ENCODE data around the gene DYNLT2B.
"Not testable (repeated sequence)": the region's sequence is repeated elsewhere in the genome, so short reads cannot be mapped to it uniquely, and the experiment has no call there.

The DYNLT2B gene

GRCh38 chr3:196317687-196318467, at the start of gene DYNLT2B:
TSS of gene DYNLT2B (minus strand) at chr3:196318240. CDS start at chr3:196318152, 88 bp downstream.
- DNase-seq, result peak; percentile 1 to 91 (median 83)

- DNase-seq, result no peak
Measured at GRCh38 chr3:196365736-196366135, 47.7 kb upstream of the DYNLT2B start.

- DNase-seq, result no peak
Measured at GRCh38 chr3:196360586-196360985, 42.5 kb upstream of the DYNLT2B start.

- not testable (repeated sequence) for DNase-seq
Measured at GRCh38 chr3:196358540-196358939, 40.5 kb upstream of the DYNLT2B start.

GRCh38 chr3:196357905-196358304, 39.9 kb upstream of the DYNLT2B start:
- DNase-seq, result no peak

GRCh38 chr3:196356556-196356955, 38.5 kb upstream of the DYNLT2B start:
- no peak for DNase-seq

GRCh38 chr3:196355668-196356067, 37.6 kb upstream of the DYNLT2B start:
- DNase-seq, result no peak

GRCh38 chr3:196354132-196354531, 36.1 kb upstream of the DYNLT2B start:
- DNase-seq, result no peak

- no peak for DNase-seq
Measured at GRCh38 chr3:196351541-196351940, 33.5 kb upstream of the DYNLT2B start.

- no peak for DNase-seq
Measured at GRCh38 chr3:196350067-196350466, 32.0 kb upstream of the DYNLT2B start.

- DNase-seq, result no peak
Measured at GRCh38 chr3:196348698-196349097, 30.7 kb upstream of the DYNLT2B start.

GRCh38 chr3:196344663-196345062, 26.6 kb upstream of the DYNLT2B start:
- DNase-seq, result no peak

GRCh38 chr3:196343917-196344316, 25.9 kb upstream of the DYNLT2B start:
- not testable (repeated sequence) for DNase-seq

GRCh38 chr3:196341137-196341536, 23.1 kb upstream of the DYNLT2B start:
- no peak for DNase-seq

- DNase-seq, result no peak
Measured at GRCh38 chr3:196340466-196340865, 22.4 kb upstream of the DYNLT2B start.

GRCh38 chr3:196339493-196340254, 21.6 kb upstream of the DYNLT2B start:
- no peak for DNase-seq

GRCh38 chr3:196339044-196339443, 21.0 kb upstream of the DYNLT2B start:
- DNase-seq, result no peak

GRCh38 chr3:196336319-196337145, 18.5 kb upstream of the DYNLT2B start:
- no peak for DNase-seq

GRCh38 chr3:196335503-196335948, 17.5 kb upstream of the DYNLT2B start:
- no peak for DNase-seq

GRCh38 chr3:196334982-196335381, 16.9 kb upstream of the DYNLT2B start:
- DNase-seq, result no peak

- no peak for DNase-seq
Measured at GRCh38 chr3:196332168-196332567, 14.1 kb upstream of the DYNLT2B start.

GRCh38 chr3:196327405-196327804, 9.4 kb upstream of the DYNLT2B start:
- DNase-seq, result no peak

- DNase-seq, result no peak
Measured at GRCh38 chr3:196326936-196327335, 8.9 kb upstream of the DYNLT2B start.
